Activated naive CD8-positive, alpha-beta T cell (primary cell): ENCODE data around the gene TRNT1.

Experiments
- H3K27ac Mint-ChIP-seq: one replicate; pipeline ENCODE4 v1.8.0; 2021; ENCODE audit warnings: mixed read lengths
- H3K27me3 Mint-ChIP-seq: one replicate; pipeline ENCODE4 v1.8.0; 2021; ENCODE audit warnings: mixed read lengths
- H3K36me3 Mint-ChIP-seq: one replicate; pipeline ENCODE4 v1.8.0; 2021; ENCODE audit warnings: mixed read lengths
- H3K4me1 Mint-ChIP-seq: one replicate; pipeline ENCODE4 v1.8.0; 2021; ENCODE audit warnings: low read depth, mixed read lengths
- H3K4me3 Mint-ChIP-seq: one replicate; pipeline ENCODE4 v1.8.0; 2021; ENCODE audit warnings: mild to moderate bottlenecking, mixed read lengths
- H3K9me3 Mint-ChIP-seq: one replicate; pipeline ENCODE4 v1.8.0; 2021; ENCODE audit warnings: low read depth, mixed read lengths

The TRNT1 gene

DNA sequence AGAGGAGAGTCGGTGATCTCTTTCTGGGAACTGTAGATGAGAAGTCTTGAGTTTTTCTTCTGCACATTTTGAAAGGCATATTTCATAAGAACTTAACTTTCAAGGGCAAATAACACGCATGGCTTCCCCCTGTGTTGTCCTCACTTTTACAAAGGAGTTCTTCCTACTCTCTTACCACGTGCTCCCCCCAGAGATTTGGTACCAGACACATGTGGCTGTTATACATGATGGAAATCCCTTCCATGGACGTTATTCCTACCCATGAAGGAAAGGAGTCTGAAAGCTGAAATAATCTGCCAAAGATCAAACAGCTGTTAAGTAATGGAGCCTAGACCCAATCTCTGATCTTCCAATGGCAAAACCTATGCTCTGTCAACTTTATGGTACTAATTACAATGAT lies 20.9 kb upstream of the TRNT1 start:
- H3K9me3 Mint-ChIP-seq: no peaks in the 10 kb centered on the region
- peaks cover 6% of the 10 kb centered on the region for H3K27me3 Mint-ChIP-seq
- H3K27ac Mint-ChIP-seq: no peak overlapping the region
- H3K4me1 Mint-ChIP-seq: peaks cover 2% of the 10 kb centered on the region
- H3K4me3 Mint-ChIP-seq: no peak overlapping the region
- no peaks in the 10 kb centered on the region for H3K36me3 Mint-ChIP-seq

DNA sequence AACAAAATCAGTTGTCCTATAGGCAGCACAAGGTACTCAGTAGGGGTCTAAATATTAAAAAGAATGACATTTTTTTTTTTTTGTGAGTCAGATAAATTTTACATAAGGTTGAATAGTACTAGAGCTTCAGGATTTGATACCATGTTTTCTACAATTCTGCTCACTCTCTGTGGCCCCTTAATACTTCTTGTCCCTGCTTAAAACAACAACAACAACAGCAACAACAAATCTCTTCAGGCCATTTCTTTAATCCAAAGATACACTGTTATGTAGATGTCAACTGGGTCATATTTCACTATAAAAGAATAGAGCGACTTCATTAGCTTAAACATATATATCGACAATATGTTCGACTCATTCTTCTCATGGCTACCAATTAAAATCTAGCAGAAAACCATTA lies 19.6 kb upstream of the TRNT1 start:
- H3K4me1 Mint-ChIP-seq: peaks cover 2% of the 10 kb centered on the region
- H3K27me3 Mint-ChIP-seq: peaks cover 6% of the 10 kb centered on the region
- H3K36me3 Mint-ChIP-seq: no peaks in the 10 kb centered on the region
- H3K9me3 Mint-ChIP-seq: no peaks in the 10 kb centered on the region
- H3K27ac Mint-ChIP-seq: no peak overlapping the region
- no peak overlapping the region for H3K4me3 Mint-ChIP-seq

DNA sequence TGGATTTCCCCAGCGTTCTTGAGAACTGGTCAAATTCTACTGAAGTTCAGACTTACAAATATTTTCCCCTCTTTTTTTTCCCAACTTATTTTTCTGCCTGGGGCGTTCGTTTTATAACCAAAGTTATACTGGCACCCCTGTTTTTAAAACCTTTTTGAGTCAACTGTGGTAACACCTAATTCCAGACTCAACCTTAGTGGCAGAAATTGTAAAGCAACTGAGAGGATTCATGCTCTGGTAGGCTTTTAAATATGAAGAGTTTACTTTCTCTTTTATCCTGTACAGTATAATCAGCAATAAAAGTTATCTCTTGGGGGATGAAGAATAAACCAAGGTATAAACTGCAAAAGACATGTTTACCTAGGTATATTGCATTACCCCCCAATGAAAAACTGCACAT lies 18.9 kb upstream of the TRNT1 start:
- Mint-ChIP-seq H3K4me1 (peaks cover 2% of the 10 kb centered on the region), H3K4me3 (no peak overlapping the region), H3K9me3 (no peaks in the 10 kb centered on the region), H3K27ac (no peak overlapping the region), H3K36me3 (no peaks in the 10 kb centered on the region), H3K27me3 (peaks cover 6% of the 10 kb centered on the region)

DNA sequence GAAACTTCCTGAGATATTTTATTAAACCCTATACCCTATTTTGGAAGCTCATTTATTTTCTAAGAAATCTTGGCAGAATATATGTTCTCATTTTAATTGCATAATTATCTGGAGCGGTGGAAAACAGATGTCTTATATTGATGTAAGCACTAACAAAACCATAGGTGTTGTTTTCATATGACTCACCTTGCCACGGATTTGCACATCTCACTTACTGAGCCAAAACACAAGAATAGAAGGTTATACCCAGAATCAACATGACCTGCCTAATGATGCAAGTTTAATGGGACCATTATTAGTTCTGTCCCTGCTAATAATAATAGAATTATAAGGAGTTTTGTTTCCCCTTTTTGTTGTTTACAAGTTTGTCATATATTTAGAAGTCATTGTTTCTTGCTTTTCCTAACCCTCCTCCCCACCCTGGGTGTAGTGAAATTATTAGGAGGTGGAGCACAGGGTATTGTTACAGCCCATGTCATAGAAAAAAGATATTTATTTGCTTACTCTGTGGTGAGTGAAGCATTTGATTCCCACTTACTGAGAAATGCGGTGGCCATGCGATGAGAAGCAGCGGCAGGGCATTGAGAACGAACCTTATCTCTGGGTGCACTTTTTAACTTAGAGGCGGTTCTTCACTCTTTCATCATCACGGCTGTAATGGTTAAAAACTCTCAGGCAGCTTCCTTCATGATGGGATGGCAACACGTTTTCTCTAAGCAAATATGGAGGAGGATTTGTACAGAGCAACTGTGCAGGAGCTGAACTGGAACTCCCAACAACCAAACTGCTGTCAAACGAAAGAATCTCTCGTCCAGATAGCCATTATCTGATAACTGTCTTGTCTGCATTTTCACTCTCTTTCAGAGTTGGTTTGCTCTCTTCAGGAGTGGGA lies 17.1 kb upstream of the TRNT1 start:
- Mint-ChIP-seq H3K4me1 (peaks cover 2% of the 10 kb centered on the region), H3K4me3 (no peak overlapping the region), H3K27me3 (peaks cover 6% of the 10 kb centered on the region), H3K9me3 (no peaks in the 10 kb centered on the region), H3K27ac (no peak overlapping the region), H3K36me3 (no peaks in the 10 kb centered on the region)

DNA sequence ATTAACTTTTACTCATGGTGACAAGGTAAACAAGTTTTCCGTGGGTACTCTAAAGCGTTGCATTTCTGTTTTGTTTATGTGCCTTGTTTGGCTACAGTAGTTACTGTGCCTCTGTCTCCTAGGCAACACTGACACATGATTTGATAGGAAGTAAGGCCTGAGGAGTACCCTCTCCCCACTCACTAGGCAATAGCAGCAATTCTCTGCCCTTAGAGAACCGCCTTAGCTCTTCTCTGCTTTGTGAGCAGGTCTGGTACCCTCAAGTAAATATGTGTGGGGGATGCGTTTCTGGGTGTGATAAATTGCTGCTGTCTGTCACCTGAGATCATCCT lies 16.5 kb upstream of the TRNT1 start, which contains the start of gene IL5RA:
Gene IL5RA (minus strand): TSS at position 76 of the 332 bp plus-strand sequence. CDS start 5,390 bp downstream, outside the sequence.
- Mint-ChIP-seq H3K27me3 (peaks cover 2% of the 10 kb centered on the region), H3K4me1 (peaks cover 2% of the 10 kb centered on the region), H3K36me3 (no peaks in the 10 kb centered on the region), H3K9me3 (no peaks in the 10 kb centered on the region), H3K4me3 (no peak within 1 kb of the TSS), H3K27ac (no peak within 1 kb of the TSS)

DNA sequence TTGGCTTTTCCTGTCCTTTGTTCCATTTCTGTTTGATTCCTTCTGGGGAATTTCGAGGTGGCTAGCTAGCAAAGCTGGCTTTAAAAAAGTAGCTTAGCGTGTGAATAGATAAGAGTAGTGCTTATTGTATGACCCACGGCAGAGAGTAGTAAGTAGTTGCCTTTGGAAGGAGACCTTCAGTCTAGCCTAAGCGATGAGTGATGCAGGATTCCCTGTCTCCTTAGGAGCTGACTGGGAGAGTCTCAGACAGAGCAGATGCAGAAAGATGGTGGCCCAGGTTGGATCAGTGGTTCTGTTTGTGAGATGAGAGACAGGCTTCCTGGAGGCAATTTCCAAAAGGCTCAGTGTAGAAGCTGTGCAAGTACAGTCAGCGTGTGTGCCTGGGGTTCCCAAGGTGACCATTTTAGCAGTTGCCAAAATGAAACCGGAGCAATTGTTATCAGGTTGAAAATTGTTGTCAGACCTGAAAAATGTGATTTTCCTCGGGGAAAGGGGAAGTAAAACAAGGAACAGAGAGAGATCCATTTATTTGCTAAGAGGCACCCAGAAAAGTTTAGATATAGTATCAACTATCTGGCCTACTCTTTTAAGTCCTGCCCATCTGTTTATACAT lies 15.9 kb upstream of the TRNT1 start:
- Mint-ChIP-seq H3K9me3 (no peaks in the 10 kb centered on the region), H3K36me3 (no peaks in the 10 kb centered on the region), H3K27ac (no peak overlapping the region), H3K4me1 (peaks cover 2% of the 10 kb centered on the region), H3K4me3 (no peak overlapping the region), H3K27me3 (peaks cover 1% of the 10 kb centered on the region)

DNA sequence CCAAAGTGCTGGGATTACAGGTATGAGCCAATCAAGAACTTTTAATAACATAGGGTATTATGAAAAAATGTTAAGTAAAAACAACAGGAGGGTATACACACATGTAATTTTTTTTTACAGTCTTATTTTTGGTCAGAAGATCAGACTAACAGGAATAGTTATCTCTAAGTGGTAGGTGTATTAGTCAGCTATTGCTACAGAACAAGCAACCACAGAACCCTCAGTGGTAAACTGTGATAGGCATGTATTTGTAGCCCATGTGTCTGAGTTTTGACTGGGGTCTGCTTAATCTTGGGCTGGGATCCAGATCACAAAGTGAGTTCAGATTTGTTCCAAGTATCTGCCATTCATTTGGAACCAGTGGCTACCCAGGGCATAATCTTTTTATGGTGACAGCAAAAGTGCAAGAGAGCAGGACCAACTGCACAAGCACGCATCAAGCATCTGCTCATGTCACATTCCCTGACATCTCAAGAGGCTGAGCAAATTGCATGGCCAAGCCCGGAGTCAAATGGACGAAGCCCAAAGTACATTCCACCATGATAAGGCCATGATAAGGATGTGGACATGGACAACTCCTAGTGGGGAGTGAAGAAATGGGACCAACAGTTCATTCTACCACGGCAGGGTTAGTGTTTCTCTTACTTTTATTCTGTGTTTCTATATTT lies 13.6 kb upstream of the TRNT1 start:
- H3K27me3 Mint-ChIP-seq: peaks cover 1% of the 10 kb centered on the region
- peaks cover 2% of the 10 kb centered on the region for H3K4me1 Mint-ChIP-seq
- no peaks in the 10 kb centered on the region for H3K9me3 Mint-ChIP-seq
- no peaks in the 10 kb centered on the region for H3K36me3 Mint-ChIP-seq
- no peak overlapping the region for H3K27ac Mint-ChIP-seq
- H3K4me3 Mint-ChIP-seq: no peak overlapping the region

DNA sequence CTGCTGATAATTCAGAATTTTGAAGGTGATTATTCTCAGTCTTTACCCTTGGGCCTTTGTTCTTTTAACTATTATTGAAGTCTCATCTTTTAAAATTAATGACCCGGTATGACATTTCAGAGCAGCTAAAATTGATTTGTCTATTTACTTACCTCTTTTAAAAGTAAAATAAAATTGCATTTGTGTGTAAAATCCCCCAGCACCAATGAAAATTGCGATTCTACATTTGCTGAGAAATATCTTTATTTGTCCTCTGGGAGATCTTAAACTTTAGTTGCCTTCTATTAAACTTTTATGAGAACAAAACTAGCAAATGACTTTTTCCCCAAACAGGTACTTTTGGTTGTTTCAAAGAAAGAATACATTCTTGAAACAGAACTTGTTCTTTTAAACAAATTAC lies 9.1 kb upstream of the TRNT1 start:
- Mint-ChIP-seq H3K36me3 (no peaks in the 10 kb centered on the region), H3K27ac (no peak overlapping the region), H3K9me3 (no peaks in the 10 kb centered on the region), H3K4me3 (no peak overlapping the region), H3K27me3 (no peaks in the 10 kb centered on the region), H3K4me1 (no peaks in the 10 kb centered on the region)

DNA sequence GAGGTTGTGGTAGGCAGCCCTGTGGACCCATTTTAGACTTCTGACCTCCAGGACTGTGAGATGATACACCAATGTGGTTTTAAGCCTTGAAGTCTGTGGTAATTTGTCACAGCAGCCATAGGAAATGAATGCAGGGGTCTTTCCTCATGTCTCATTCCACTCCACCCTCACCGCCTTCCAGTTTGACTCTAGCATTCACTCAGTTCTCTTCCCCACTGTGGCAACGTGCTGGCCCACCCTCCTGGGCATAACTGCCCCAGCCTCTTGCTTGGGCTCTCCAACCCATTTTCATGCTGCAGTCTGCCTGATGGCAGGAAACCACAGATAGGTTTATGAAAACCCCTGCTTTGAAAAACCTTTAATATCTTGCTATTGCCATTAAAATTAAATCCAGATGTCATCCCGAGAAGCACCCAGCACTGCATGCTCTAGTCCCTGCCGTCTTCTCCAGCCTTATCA lies 7.3 kb upstream of the TRNT1 start:
- Mint-ChIP-seq H3K9me3 (no peaks in the 10 kb centered on the region), H3K4me3 (no peak overlapping the region)

DNA sequence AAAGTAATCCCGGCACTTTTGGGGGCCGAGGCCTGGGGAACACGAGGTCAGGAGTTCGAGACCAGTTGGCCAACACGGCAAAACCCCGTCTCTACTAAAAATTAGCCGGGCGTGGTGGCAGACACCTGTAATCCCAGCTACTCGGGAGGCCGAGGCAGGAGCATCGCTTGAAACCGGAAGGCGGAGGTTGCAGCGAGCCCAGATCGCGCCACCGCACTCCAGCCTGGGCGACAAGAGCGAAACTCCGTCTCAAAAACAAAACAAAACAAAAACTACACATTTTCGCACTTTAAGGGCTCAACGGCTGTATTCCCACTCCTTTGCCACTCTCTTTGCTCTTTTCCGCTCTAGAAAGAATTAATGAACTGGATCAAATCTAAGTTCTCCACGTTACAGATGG lies 763 bp upstream of the TRNT1 start:
- Mint-ChIP-seq H3K9me3 (no peaks in the 10 kb centered on the region), H3K27me3 (no peaks in the 10 kb centered on the region), H3K27ac (peak overlapping the region; percentile 97), H3K4me1 (peaks cover 39% of the 10 kb centered on the region), H3K4me3 (peak overlapping the region; percentile 98), H3K36me3 (peaks cover 7% of the 10 kb centered on the region)

More for the DNA sequence above, 7.3 kb upstream of the TRNT1 start:
- Mint-ChIP-seq H3K27ac (no peak overlapping the region), H3K36me3 (no peaks in the 10 kb centered on the region), H3K4me1 (no peaks in the 10 kb centered on the region), H3K27me3 (no peaks in the 10 kb centered on the region)

DNA sequence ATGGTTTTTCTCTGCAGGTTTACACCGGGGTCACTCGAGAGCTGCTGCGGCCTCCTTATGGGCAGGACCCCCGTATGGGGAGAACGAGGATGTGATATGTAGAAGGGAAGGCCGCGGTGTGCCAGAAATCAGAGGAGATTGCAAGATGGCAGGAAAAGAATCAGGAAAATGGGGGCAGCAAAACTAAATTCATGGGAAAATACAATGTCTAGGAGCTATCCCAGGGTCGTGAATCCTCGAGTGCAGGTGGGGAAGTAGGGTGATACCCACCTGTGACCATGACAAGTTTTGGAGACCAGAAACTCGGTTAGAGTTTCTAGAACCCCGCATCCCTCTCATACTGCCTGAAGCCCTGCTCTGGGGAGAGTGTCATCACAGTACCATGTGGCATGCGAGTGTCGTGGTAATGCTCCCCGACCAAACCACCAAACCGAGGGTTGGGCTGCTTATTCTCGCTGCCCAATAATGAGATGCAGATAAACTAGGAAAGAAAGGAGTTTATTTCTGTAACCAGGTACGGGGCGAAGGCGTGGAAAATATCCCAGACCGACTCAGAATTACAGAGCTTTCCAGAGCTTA lies 781 bp downstream of the TRNT1 start:
- Mint-ChIP-seq H3K4me3 (peak overlapping the region; percentile 98), H3K4me1 (peaks cover 39% of the 10 kb centered on the region), H3K27me3 (no peaks in the 10 kb centered on the region), H3K9me3 (no peaks in the 10 kb centered on the region), H3K27ac (peak overlapping the region; percentile 97), H3K36me3 (peaks cover 7% of the 10 kb centered on the region)

DNA sequence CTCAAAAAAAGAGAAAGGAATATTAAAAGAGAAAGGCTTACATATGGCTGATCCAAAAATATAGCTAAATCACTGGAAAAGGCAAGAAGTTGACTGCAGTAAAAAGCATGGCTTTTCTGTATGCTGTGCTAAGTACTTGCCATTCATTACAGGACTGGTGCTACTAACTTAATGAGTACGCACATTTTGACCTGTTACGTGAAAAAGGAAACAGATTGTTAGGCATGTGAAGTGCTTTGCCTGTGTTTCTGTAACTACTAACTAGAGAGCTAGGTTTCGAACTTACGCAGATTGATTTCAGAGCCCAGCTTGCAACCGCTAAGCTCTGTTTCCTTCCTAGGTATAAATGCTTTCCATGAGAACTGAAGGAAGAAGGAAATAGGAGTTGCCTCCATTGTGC lies 2.8 kb downstream of the TRNT1 start:
- peak overlapping the region; percentile 92 for H3K27ac Mint-ChIP-seq
- peak overlapping the region; percentile 98 for H3K4me3 Mint-ChIP-seq
- H3K9me3 Mint-ChIP-seq: no peaks in the 10 kb centered on the region
- H3K36me3 Mint-ChIP-seq: peaks cover 9% of the 10 kb centered on the region
- H3K27me3 Mint-ChIP-seq: no peaks in the 10 kb centered on the region
- peaks cover 59% of the 10 kb centered on the region for H3K4me1 Mint-ChIP-seq

DNA sequence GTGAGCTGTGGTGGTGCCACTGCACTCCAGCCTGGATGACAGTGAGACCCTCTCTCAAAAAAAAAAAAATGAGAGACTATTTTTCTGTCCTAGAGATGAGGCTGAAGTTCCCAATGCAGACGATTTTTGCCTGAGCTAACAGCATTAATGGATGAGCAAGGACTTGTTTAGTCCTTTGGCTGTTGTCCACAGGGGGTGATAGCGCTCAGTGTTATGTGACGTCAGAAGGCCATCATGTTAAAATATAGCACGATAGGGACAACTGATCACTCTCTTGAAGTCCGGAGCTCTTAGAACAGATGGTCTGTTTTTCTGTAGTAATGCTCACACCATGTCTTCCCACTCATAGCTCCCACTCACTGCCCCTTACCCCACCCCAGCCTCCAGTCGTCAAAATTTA lies 6.8 kb downstream of the TRNT1 start:
- H3K4me3 Mint-ChIP-seq: peak overlapping the region; percentile 49
- no peaks in the 10 kb centered on the region for H3K27me3 Mint-ChIP-seq
- H3K36me3 Mint-ChIP-seq: peaks cover 9% of the 10 kb centered on the region
- peak overlapping the region; percentile 54 for H3K27ac Mint-ChIP-seq
- H3K9me3 Mint-ChIP-seq: no peaks in the 10 kb centered on the region
- peaks cover 71% of the 10 kb centered on the region for H3K4me1 Mint-ChIP-seq

DNA sequence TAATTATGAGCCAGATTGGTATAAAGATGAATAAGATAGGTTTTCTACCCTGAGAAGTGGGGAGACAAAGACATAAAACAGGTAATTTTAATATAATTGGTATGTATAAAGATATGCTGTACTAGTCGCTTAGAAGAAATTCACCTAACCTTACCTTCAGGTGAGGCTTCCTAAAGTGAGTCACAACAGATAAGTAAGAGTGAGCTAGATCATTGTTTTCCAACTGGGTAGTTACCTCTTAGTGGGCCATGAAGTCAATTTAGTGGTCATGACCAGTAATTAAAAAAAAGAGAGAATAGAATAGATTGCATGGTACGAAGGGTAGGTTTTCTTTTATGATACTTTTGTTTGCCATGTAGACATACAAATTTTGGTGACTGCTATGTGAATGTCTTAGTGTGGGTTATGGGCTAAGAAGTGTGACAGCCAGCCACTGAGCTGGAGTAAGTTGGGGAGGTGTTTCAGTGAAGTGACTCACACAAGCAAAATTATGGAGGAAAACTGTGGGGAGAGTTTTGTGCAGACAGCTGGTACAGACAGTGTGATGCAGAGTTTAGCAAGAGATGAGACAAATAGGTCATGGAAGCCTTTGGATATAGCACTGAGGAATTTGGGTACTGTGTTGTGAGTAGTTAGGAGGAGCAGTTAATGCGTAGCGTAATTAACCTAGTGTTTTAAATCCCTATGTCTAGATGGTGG lies 8.2 kb downstream of the TRNT1 start:
- no peaks in the 10 kb centered on the region for H3K9me3 Mint-ChIP-seq
- H3K4me1 Mint-ChIP-seq: peaks cover 60% of the 10 kb centered on the region
- H3K27ac Mint-ChIP-seq: peak overlapping the region; percentile 82
- H3K36me3 Mint-ChIP-seq: peaks cover 7% of the 10 kb centered on the region
- H3K4me3 Mint-ChIP-seq: peak overlapping the region; percentile 38
- H3K27me3 Mint-ChIP-seq: no peaks in the 10 kb centered on the region
